DND-41 (cell line): ENCODE measurements around the gene RPS19.

Source experiments
- ATAC-seq: fragments of 200-7000 bp; cut with Tn5 transposase; 3 replicates; pipeline ENCODE4 v1.9.1; 2021; ENCODE audit warnings: low read depth; ENCODE audit not compliant: insufficient read depth
- DNase-seq: peaks from one replicate; pipeline ENCODE4 v3.0.0-alpha.2; 2020
- H2AFZ ChIP-seq: 2 replicates; pipeline ENCODE4 v1.6.0; 2012; ENCODE audit warnings: low read depth, low read length
- H3K27ac ChIP-seq: 2 replicates; pipeline ENCODE4 v1.5.1; 2012; ENCODE audit warnings: low read length, inconsistent platforms
- H3K27me3 ChIP-seq: fragments of 200-600 bp; sonication (generic); 2 replicates; pipeline ENCODE4 v1.6.0; 2012; ENCODE audit warnings: low read length, mild to moderate bottlenecking, inconsistent platforms; ENCODE audit not compliant: insufficient read depth, poor library complexity
- H3K36me3 ChIP-seq: 2 replicates; pipeline ENCODE4 v1.5.1; 2012; ENCODE audit warnings: low read length, inconsistent platforms; ENCODE audit not compliant: insufficient read depth
- H3K4me1 ChIP-seq: 2 replicates; pipeline ENCODE4 v1.5.1; 2012; ENCODE audit warnings: mild to moderate bottlenecking, low read length; ENCODE audit not compliant: insufficient read depth
- H3K4me2 ChIP-seq: 2 replicates; pipeline ENCODE4 v1.6.0; 2012; ENCODE audit warnings: mild to moderate bottlenecking, moderate library complexity, low read length, inconsistent platforms; ENCODE audit not compliant: insufficient read depth
- H3K4me3 ChIP-seq, 2 experiments: fragments of 200-600 bp in 1 of 2; shearing (Covaris generic) in 1 of 2; 2 replicates each; pipeline ENCODE4 v1.5.1; 2012 to 2016; ENCODE audit warnings: inconsistent platforms in 2 of 2, low read length in 2 of 2, mild to moderate bottlenecking in 2 of 2, low read depth in 1 of 2, moderate library complexity in 1 of 2
- H3K79me2 ChIP-seq: 2 replicates; pipeline ENCODE4 v1.6.0; 2012; ENCODE audit warnings: low read length, inconsistent platforms; ENCODE audit not compliant: insufficient read depth
- H3K9ac ChIP-seq: 2 replicates; pipeline ENCODE4 v1.6.0; 2012; ENCODE audit warnings: low read depth, mild to moderate bottlenecking, inconsistent platforms, low read length, moderate library complexity
- H3K9me3 ChIP-seq: 2 replicates; pipeline ENCODE4 v1.5.1; 2012; ENCODE audit warnings: low read length, moderate library complexity, mild to moderate bottlenecking, inconsistent platforms; ENCODE audit not compliant: insufficient read depth, severe bottlenecking
- H4K20me1 ChIP-seq: 2 replicates; pipeline ENCODE4 v1.6.0; 2012; ENCODE audit warnings: low read length; ENCODE audit not compliant: insufficient read depth
- CTCF ChIP-seq: IDR thresholded peaks from 2 replicates; pipeline ENCODE4 v1.5.1; 2012; ENCODE audit warnings: borderline replicate concordance, low read length, moderate library complexity, mild to moderate bottlenecking; ENCODE audit not compliant: poor library complexity, severe bottlenecking; ENCODE audit errors: extremely low read depth
- EZH2 ChIP-seq: IDR thresholded peaks from 3 replicates; pipeline ENCODE4 v1.6.1; 2012; ENCODE audit warnings: borderline replicate concordance, low read depth, mild to moderate bottlenecking, moderate library complexity, low read length, inconsistent platforms; ENCODE audit not compliant: severe bottlenecking

Gene RPS19

GRCh38 chr19:41883821-41884733 lies 24.0 kb downstream of the RPS19 start:
- Histone ChIP-seq H3K27me3 (no peaks in the 10 kb centered on the region), H2AFZ (peak overlapping the region; percentile 22; the same call in 1 of the 2 replicates), H3K79me2 (peaks cover 80% of the 10 kb centered on the region), H3K9ac (peak overlapping the region; percentile 88), H3K4me2 (peak overlapping the region; percentile 91), H3K4me3 (peak overlapping the region; percentile 52 to 80), H3K27ac (peak overlapping the region; percentile 95), H3K9me3 (no peaks in the 10 kb centered on the region), H4K20me1 (peaks cover 42% of the 10 kb centered on the region), H3K4me1 (peaks cover 81% of the 10 kb centered on the region), H3K36me3 (peaks cover 65% of the 10 kb centered on the region)
- DNase-seq: peak; percentile 91
- ATAC-seq: peak; percentile 64
- TF ChIP-seq EZH2: no peak
- TF ChIP-seq CTCF: no peak

DNA sequence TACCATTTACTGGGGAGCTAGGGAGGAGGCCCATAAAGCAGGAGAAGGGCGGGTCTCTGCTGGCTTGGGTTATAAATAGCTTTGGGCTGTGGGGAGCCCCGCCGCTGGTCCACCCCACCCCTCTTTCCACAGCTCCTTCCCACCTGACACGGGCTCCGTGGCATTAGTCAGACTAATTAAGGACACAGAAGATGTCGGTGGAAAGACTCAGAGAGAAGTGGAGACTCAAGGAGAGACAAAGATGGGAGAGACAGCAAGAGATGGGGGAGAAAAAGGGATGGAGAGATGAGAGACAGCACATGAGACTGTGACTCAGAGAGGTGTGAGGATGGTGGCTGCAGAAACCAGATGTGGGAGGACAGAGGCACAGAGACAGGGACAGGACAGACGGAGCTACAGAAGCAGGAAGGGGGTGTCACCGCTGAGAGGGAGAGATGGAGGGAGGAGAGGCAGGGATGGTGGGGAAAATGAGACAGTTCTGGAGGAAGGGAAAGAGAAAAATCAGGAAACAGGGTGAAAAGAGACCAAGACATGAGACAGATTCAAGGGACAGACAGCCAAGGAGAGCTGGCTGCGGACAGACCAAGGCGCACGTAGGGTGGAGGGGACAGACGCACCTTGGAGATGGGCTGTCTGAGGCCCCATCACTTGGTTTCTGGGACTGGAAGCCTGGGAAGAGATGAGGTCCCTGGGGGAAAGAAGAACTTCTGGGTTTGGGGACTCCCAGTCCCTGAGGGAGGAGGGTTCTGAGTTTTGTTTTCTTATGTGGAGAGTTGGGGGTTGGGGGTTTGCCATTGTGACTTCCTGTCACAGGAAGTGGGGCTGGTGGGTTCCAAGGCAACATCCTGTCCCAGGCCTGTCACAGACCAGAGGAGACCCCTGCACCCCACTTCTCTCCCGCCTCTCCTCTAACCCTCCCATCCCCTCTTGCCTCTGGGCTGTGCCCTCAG lies 27.0 kb downstream of the RPS19 start:
- DNase-seq: peak; percentile 93
- H3K9ac ChIP-seq: peak overlapping the region; percentile 88

GRCh38 chr19:41887711-41888382 lies 27.8 kb downstream of the RPS19 start:
- Histone ChIP-seq H3K27me3 (no peaks in the 10 kb centered on the region), H4K20me1 (peaks cover 59% of the 10 kb centered on the region), H3K4me2 (peak overlapping the region; percentile 91), H2AFZ (no peak overlapping the region), H3K4me1 (peaks cover 62% of the 10 kb centered on the region), H3K27ac (peak overlapping the region; percentile 87), H3K4me3 (peak overlapping the region in 1 of 2 experiments; percentile 80; a peak in 2 of 4 replicates), H3K36me3 (peaks cover 81% of the 10 kb centered on the region), H3K79me2 (peaks cover 94% of the 10 kb centered on the region), H3K9me3 (no peaks in the 10 kb centered on the region), H3K9ac (peak overlapping the region; percentile 88)
- TF ChIP-seq CTCF (peak; percentile 66), EZH2 (no peak)
- ATAC-seq: peak; percentile 48
- DNase-seq: peak; percentile 89

More for the DNA sequence above, 27.0 kb downstream of the RPS19 start:
- Histone ChIP-seq H3K79me2 (peaks cover 89% of the 10 kb centered on the region), H3K27me3 (no peaks in the 10 kb centered on the region), H3K27ac (peak overlapping the region; percentile 87), H4K20me1 (peaks cover 51% of the 10 kb centered on the region), H3K36me3 (peaks cover 73% of the 10 kb centered on the region), H3K4me3 (peak overlapping the region in 1 of 2 experiments; percentile 80; a peak in 3 of 4 replicates), H3K9me3 (no peaks in the 10 kb centered on the region), H3K4me2 (peak overlapping the region; percentile 91), H3K4me1 (peaks cover 65% of the 10 kb centered on the region), H2AFZ (no peak overlapping the region)
- TF ChIP-seq CTCF (no peak), EZH2 (no peak)
- peak; percentile 67 for ATAC-seq
